GM12892 (cell line): ENCODE results near the gene POLR2H.

Source experiments
- POLR2A ChIP-seq: IDR thresholded peaks from 2 replicates; pipeline ENCODE4 v1.6.1; 2011; ENCODE audit warnings: low read depth, low read length, control low read depth
- TAF1 ChIP-seq: IDR thresholded peaks from 2 replicates; pipeline ENCODE4 v1.6.1; 2011; ENCODE audit warnings: low read depth, mild to moderate bottlenecking, control low read depth, low read length, borderline replicate concordance

GRCh38 chr3:184368116-184368515, 6.6 kb downstream of the POLR2H start:
- TF ChIP-seq POLR2A (no peak), TAF1 (no peak)
